ENCODE measurements around the gene KAZN. TPM values are rescaled to one million over a fixed set of nuclear protein-coding genes. Genes with fewer than 3 reads are reported as not detected.
A peak's percentile ranks its signal among the peaks of the same experiment; 100 is the strongest.

KAZN gene
- total RNA-seq, 1 donor from 2014 or later, result 10.2 TPM

- DNase-seq (ENCODE audit: low spot score), result no peak
These were observed 378.9 kb downstream of the KAZN start for GRCh38 chr1:14977338-14977931.

DNA sequence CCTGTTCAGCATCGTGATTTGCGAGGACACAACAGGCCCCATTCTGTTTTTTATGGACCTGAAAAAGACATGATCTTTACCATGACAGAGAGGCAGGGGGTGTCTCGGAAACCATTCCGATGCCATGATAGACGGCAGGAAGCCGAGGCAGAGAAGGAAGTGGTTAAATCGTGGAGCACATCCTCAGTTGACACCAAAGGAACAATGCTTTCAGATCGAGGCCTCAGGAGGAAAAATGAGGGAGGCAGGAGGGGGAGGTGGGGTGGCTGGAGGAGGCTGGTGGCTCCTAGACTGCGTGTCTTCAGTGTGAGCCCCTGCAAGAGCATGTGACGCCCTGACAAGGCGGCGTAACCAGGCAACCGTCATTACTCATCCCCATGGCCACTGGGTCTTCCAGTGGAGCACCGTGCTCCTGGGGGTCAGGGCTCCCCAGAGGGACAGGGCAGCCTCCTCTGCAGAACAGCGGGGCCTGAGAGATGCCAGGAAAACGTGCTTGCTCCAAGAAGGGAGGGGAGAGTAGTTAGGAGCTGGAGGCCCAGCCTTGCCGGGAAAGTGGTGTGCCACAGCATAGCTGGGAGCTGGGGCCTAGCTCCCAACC is 382.2 kb downstream of the KAZN start:
- no peak for DNase-seq (ENCODE audit: low spot score)

- DNase-seq (ENCODE audit: low spot score), result no peak
These were observed 383.5 kb downstream of the KAZN start for GRCh38 chr1:14982029-14982428.

DNA sequence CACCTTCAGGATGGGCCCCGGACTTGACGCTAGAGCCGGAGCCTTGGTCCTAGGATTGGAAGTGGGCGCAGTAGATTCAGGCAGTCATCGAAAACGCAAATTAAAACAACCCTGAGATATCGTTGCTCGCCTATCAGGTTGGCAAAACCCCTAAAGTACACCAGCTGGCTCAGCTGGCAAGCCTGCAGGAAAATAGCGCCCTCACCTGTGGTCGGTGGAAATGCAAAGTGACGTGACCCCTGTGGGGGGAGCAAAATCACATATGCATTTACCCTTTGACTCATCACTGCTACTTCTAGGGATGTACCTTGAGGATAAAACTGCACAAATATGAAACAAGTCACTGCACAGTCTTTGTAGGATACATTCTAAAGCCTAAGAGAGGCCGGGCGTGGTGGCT is 384.8 kb downstream of the KAZN start:
- no peak for DNase-seq (ENCODE audit: low spot score)

- DNase-seq (ENCODE audit: low spot score), result no peak
These were observed 387.7 kb downstream of the KAZN start for GRCh38 chr1:14986168-14986567.

GRCh38 chr1:14987829-14988603 is 389.5 kb downstream of the KAZN start:
- peak; percentile 62 for DNase-seq (ENCODE audit: low spot score)

DNA sequence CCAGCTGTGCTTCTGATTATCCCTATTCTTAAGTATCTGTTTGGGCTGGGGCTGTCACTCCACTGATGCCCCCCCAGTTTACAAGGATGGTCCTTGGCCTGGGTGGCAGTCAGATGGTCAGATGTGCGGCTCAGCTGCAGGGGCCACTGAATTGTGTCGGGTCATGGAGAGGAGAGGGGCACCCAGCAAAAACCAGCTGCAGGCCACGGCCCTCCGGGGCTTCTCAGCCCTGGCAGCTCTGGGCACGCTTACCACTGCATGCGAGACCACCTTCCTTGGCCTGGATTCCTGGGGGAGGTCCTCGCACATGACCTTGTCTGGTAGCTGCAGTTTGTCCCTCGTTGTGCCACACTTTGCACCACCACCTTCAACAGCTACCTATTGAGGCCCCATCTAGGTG is 390.2 kb downstream of the KAZN start:
- no peak for DNase-seq (ENCODE audit: low spot score)

DNA sequence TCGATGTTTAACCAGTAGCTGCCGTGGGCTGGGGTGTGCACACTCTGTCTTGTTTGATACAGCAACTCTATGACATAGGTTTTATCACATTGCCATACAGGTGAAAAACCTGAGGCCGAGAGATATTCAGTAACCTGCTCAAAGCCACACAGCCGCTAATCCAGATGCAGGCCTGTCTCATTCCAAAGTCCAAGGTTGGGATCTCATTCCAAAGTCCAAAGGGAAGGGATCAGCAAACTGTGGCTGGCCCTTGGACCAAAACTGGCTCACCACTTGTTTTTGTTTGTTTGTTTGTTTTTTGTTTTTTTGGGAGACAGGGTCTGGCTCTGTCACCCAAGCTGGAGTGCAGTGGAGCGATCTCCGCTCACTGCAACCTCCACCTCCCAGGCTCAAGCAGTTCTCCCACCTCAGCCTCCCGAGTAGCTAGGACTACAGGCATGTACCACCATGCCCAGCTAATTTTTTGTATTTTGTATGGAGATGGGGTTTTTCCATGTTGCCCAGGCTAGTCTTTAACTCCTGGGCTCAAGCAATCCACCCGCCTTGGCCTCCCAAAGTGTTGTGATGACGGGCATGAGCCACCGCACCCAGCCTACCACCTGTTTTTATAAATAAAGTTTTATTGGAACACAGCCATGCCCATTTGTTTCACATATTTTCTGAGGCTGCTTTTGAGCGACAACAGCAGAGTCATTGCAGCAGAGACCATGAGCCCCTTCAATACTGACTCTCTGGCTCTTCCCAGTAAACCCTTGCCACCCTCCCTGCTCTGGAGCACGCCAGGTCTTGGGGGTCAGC is 391.6 kb downstream of the KAZN start:
- no peak for DNase-seq (ENCODE audit: low spot score)

DNA sequence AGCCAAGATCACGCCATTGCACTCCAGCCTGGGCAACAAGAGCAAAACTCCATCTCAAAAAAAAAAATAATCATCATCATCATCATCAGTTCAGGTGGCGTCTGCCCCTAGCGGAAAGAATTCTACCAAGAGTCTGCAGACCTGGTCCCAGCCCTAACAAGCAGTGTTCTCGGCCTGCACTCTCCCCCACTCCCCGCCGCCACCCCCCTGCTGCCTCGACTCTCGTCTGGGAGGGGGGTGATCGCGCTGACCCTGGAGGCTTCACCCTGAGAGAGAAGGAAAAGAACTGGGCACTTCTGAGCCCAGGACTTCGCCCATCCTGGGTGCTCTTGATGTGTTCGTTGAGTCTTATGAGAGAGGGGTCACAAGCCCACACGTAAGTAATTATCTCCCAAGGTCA is 394.9 kb downstream of the KAZN start:
- DNase-seq (ENCODE audit: low spot score), result no peak

DNA sequence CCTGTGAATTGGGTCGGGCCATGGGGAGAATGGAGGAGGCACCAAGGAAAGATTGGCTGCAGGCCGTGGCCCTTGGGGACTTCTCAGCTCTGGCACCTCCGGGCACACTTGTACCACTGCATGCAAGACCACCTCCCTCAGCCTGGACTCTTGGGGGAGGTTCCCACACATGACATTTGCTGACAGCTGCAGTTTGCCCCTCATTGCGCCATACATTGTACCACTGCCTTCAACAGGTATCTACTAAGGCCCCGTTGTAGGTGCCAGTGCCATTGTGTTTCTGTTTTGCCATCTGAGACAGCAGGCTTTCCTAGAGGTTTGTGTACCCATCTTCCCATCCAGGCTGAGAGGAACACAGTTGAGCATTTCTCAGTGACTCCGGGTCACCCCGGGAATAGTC is 395.7 kb downstream of the KAZN start:
- no peak for DNase-seq (ENCODE audit: low spot score)

GRCh38 chr1:14994841-14995437 is 396.5 kb downstream of the KAZN start:
- DNase-seq (ENCODE audit: low spot score), result no peak

DNA sequence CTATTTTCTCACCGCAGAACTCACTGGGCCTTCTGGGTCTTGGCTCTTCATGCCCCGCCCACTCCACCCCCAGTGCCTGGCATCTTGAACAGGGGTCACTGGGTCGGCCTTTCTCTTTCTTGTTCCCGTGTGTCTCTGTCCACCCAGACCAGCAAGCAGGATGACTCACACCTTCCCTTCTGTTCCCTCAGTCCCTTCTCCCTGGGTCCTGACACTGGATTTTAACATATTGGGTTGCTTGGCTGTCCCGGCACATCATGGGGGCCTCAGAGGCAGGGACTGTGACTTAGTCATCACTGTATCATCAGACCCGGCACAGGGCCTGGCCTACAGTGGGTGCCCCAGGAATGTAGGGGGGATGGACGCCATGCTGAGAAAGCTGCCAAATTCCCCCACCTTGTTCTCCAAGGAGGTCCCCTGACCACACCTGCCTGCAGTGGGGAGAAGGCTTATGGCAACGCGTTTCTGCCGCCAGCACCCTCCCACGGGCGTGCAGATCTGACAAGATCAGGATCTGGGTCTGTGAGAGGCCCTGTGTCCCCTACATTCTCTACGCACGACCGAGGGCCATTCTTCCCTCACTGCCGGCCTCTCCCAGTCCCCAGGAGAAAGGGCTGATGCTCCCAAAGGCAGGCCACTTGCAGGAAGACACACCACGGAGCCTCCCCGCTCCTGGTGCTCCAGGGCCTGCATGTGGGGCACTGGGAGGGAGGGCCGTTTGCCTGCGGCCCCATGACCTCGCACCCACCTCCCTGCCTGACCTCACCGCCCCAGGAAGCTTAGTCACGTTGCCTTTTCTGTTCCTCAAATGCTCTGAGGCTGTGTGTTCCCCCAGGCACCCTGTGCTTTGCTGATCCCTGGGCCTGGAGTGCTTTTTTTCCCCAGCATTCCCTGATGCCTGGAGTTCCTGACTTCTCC is 397.9 kb downstream of the KAZN start:
- no peak for DNase-seq (ENCODE audit: low spot score)

DNA sequence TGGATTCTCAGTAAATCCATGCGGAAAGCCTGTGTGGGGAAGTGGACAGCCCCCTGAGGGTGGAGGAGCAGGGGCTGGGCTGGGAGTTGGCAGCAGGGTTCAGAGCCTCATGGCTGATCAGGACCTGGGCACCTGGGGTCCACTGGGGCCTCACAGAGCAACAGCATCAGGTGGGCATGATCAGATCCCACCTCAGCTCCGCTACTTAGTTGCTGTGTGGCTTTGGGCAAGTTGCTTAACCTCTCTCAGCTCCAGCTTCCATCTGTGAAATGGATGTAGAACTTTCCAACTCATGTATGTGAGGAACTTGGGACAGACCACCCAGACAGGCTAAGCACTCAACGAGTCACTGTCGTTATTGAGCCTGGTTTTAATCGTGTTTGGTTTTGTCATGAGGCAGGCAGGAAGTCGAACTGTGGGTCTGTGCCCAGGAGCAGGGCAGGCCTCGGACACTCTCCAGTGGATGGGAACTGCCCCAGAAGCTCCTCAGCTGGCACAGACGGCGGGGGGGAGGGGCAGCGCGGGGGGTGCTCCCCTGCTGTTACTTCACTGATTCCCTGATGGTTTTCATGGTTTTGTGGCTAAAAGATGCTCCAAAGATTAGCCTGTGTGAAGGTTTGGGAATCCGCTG is 399.3 kb downstream of the KAZN start:
- no peak for DNase-seq (ENCODE audit: low spot score)

DNA sequence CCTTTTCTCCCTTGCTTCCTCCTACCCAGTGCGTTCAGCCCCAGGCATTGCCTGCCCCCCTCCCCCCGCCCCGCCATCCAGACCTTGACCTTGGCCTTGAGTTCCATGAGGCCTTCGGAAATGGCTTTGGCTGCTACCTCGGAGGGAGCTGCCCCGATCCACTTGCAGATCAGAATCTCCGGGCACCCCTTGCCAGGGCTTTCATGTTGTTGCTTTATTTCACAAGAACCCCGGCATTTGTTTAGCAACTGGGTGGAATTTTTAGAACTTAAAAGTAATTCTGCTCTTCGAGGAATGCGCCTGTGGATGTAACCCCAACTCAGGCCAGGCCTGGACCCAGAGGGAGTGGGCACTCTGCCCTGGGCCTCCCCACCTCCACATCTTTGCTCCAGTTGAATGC is 401.0 kb downstream of the KAZN start:
- no peak for DNase-seq (ENCODE audit: low spot score)

- DNase-seq (ENCODE audit: low spot score), result no peak
These were observed 401.5 kb downstream of the KAZN start for GRCh38 chr1:15000030-15000429.

GRCh38 chr1:15000671-15001070 is 402.2 kb downstream of the KAZN start:
- no peak for DNase-seq (ENCODE audit: low spot score)

GRCh38 chr1:15001317-15001915 is 402.9 kb downstream of the KAZN start:
- DNase-seq (ENCODE audit: low spot score), result no peak

GRCh38 chr1:15002325-15002724 is 403.8 kb downstream of the KAZN start:
- no peak for DNase-seq (ENCODE audit: low spot score)

GRCh38 chr1:15004396-15004795 is 405.9 kb downstream of the KAZN start:
- DNase-seq (ENCODE audit: low spot score), result no peak

- no peak for DNase-seq (ENCODE audit: low spot score)
These were observed 406.6 kb downstream of the KAZN start for GRCh38 chr1:15005116-15005515.

All from mucosa of gallbladder (tissue), 1 donor.